ENCODE measurements around the gene CHRD.
A peak's percentile ranks its signal among the peaks of the same experiment; 100 is the strongest.
"Not testable (repeated sequence)": the region's sequence is repeated elsewhere in the genome, so short reads cannot be mapped to it uniquely, and the experiment has no call there.

CHRD gene

GRCh38 chr3:184379358-184380184, at the start of gene CHRD:
Gene CHRD (plus strand): TSS chr3:184380054. CDS start chr3:184380319, 265 bp downstream.
- DNase-seq (ENCODE audit: low read depth in 1 of 2, low spot score in 1 of 2), result no peak

GRCh38 chr3:184332370-184333090, 47.3 kb upstream of the CHRD start:
- DNase-seq (ENCODE audit: low read depth in 1 of 2, low spot score in 1 of 2), result no peak

GRCh38 chr3:184333190-184333589, 46.7 kb upstream of the CHRD start:
- DNase-seq (ENCODE audit: low read depth in 1 of 2, low spot score in 1 of 2), result no peak

- DNase-seq (ENCODE audit: low read depth in 1 of 2, low spot score in 1 of 2), result no peak
Observed at GRCh38 chr3:184333700-184334099, 46.2 kb upstream of the CHRD start.

- peak in 1 of 2 donors; percentile 31 for DNase-seq (ENCODE audit: low read depth in 1 of 2, low spot score in 1 of 2)
Observed at GRCh38 chr3:184334470-184335158, 45.2 kb upstream of the CHRD start.

- DNase-seq (ENCODE audit: low read depth in 1 of 2, low spot score in 1 of 2), result no peak
Observed at GRCh38 chr3:184335291-184335660, 44.6 kb upstream of the CHRD start.

- DNase-seq (ENCODE audit: low read depth in 1 of 2, low spot score in 1 of 2), result peak; percentile 80 to 85
Observed at GRCh38 chr3:184335661-184336546, 44.0 kb upstream of the CHRD start.

GRCh38 chr3:184336547-184337398, 43.1 kb upstream of the CHRD start:
- DNase-seq (ENCODE audit: low read depth in 1 of 2, low spot score in 1 of 2), result no peak

- DNase-seq (ENCODE audit: low read depth in 1 of 2, low spot score in 1 of 2), result no peak
Observed at GRCh38 chr3:184337399-184337714, 42.5 kb upstream of the CHRD start, which contains the start of gene FAM131A. Gene FAM131A (plus strand): TSS chr3:184337600. CDS start chr3:184337631, 31 bp downstream.

- no peak for DNase-seq (ENCODE audit: low read depth in 1 of 2, low spot score in 1 of 2)
Observed at GRCh38 chr3:184337981-184338380, 41.9 kb upstream of the CHRD start.

- DNase-seq (ENCODE audit: low read depth in 1 of 2, low spot score in 1 of 2), result no peak
Observed at GRCh38 chr3:184338511-184338945, 41.3 kb upstream of the CHRD start.

- DNase-seq (ENCODE audit: low read depth in 1 of 2, low spot score in 1 of 2), result no peak
Observed at GRCh38 chr3:184339001-184339400, 40.9 kb upstream of the CHRD start.

- not testable (repeated sequence) for DNase-seq (ENCODE audit: low read depth in 1 of 2, low spot score in 1 of 2)
Observed at GRCh38 chr3:184339451-184340135, 40.3 kb upstream of the CHRD start.

GRCh38 chr3:184341925-184342324, 37.9 kb upstream of the CHRD start:
- DNase-seq (ENCODE audit: low read depth in 1 of 2, low spot score in 1 of 2), result no peak

GRCh38 chr3:184343200-184343876, 36.5 kb upstream of the CHRD start:
- no peak for DNase-seq (ENCODE audit: low read depth in 1 of 2, low spot score in 1 of 2)

- DNase-seq (ENCODE audit: low read depth in 1 of 2, low spot score in 1 of 2), result no peak
Observed at GRCh38 chr3:184344579-184345316, 35.1 kb upstream of the CHRD start.

- no peak for DNase-seq (ENCODE audit: low read depth in 1 of 2, low spot score in 1 of 2)
Observed at GRCh38 chr3:184345317-184346144, 34.3 kb upstream of the CHRD start.

Measured in activated CD4-positive, alpha-beta T cell treated with anti-CD3 and anti-CD28 coated beads, Interleukin-2, amount 50 U/mL, for 24 hours (primary cell).